CD4-positive, alpha-beta T cell treated with Interleukin-6 for 4 hours (primary cell): ENCODE results near the gene RHOU.

Experiments used
- DNase-seq: peaks from one replicate; pipeline ENCODE4 v3.0.0-alpha.2; 2020; ENCODE audit warnings: mixed read lengths

Gene RHOU

GRCh38 chr1:228739826-228740225 lies 4.5 kb downstream of the RHOU start:
- no peak for DNase-seq

DNA sequence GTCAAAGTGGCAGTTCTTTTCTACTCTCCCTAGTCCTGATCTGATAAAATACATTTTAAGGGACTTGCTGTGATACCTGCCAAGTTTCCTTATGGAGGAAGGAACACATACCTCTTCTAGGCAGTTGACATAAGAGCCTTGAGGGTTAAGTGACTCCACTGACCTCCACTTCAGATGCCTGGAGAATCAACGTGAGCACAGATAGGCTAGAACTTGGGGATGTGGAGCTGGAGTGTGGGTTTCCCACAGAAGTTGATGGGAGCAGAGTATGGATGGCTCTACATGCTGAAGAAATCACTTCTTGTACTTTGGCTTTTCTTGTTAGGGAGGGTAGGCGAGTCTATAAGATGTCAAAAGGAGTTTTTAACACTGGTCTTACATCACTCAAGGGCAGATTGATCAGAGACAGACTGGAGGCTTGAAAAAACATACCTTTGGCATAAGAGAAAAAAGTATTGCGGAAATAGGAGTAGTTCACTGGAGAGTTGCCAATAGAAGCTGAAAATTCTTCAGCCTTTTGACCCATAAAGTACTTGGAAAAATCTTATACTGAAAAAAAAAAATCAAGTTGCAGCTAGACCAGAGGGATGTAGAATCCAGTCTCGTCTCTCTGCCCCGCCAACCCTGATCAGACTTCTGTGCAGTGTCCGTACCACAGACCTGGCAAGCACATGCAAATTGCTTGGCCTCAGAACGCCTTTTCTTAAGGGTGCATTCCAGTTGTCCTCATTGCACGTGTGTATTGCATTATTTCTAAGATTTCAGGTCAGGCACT lies 5.5 kb downstream of the RHOU start:
- no peak for DNase-seq

DNA sequence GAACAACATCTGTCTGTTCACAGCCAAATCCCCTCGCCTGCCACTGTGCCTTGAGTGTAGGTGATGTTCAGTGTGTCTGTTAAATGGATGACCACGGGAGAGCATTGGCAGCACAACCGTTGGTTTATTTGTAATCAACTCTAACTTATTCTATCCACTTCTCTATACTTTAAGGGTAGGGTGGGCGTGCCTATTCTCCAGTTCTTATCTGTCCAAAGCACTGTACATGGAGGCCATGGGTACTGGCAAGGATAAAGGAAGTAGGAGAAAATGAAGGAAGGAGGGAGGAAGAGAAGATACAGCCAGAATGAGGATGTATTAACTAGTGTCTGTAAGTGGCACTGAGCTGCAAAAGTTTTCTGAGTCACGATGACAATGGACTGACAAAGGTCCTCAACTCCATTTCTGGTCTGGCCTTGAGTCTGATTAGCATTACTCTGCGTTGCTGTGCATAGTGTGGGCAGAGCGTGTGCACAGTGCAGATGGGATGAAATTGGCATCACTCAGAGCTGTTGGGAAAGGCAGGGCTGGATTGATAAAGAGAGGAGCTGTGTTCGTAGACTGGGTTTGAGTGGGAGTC lies 7.1 kb downstream of the RHOU start:
- no peak for DNase-seq

DNA sequence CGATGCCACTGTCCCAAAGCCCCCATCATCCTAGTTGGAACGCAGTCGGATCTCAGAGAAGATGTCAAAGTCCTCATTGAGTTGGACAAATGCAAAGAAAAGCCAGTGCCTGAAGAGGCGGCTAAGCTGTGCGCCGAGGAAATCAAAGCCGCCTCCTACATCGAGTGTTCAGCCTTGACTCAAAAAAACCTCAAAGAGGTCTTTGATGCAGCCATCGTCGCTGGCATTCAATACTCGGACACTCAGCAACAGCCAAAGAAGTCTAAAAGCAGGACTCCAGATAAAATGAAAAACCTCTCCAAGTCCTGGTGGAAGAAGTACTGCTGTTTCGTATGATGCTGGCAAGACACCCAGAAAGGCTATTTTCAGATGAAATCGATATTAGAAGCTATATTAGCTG lies 8.1 kb downstream of the RHOU start:
- DNase-seq = no peak

DNA sequence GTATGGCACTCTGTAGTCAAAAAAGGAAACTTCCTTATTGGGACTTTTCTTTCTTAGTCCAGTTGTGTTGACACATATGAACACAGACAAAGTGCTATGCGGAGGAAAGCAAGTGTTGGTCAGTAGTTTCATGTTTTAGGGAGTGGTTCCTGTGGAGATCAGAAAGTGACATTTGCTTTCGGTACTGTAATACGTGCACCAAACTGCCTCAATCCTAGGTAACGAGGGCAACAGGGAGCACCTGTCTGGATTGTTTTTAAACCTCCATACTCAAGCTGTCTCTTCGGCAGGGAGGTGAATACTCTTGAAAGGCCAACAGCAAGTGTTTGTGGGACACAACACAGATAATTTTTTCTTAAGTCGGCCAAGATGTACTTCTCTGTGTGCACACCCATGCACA lies 9.1 kb downstream of the RHOU start:
- no peak for DNase-seq

DNA sequence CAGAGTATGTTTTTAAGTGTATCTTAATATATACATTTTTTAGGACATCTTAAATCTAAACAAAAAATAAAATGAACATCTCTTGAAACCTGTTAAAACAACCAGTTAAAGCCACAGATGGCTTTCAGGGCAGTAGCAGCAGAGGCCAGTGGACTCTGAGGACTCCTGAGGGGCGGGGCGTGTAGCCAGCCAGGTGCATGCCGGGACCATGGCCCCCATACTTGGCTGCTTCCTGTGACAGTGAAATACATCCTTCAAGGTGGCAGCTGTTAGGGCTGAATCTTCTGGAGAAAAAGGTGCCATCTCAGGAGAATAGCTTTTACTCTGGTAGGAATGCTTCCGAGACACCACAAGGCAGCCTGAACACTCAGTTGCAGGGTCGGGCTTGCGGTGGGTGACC lies 9.6 kb downstream of the RHOU start:
- no peak for DNase-seq

DNA sequence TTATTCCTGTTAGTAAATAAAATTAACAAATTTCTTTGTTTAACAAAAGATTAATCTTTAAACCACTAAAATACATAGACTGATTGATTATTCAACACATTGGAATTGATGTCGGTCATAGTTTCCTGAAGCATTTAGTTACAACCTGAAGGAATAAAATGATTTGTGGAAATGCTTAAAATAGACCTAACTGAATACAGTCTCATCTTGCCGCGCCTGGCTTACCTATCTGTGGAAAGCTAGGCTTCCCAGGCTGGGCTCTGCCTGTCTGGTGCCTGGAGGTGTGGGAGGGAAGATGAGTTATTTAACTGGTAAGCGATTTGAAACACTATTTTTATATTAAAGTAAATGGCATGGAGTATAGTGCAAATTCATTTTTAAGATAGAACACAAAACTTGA lies 10.2 kb downstream of the RHOU start:
- DNase-seq = no peak

- no peak for DNase-seq
These were observed 12.1 kb downstream of the RHOU start for GRCh38 chr1:228747301-228747935.

DNA sequence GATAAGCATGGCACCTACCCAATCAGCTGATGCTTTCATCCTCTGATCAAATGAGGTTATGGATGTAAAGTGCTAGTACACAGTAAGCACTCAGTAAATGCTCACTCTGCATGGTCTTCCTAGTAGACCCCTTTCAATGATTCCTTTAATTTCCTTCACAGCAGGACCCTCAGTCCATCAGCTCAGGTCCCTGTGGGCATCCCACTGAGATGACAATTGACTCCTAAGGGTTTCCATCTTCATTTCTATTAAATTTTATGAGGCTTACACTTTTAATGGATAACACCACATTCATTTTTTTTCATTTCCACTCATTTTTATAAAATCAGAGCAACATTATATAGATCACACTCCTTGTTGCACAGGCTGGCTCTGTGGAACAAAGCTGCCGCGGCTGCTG lies 12.8 kb downstream of the RHOU start:
- DNase-seq = no peak

- DNase-seq = no peak
These were observed 13.2 kb downstream of the RHOU start for GRCh38 chr1:228748431-228748830.

- no peak for DNase-seq
These were observed 14.5 kb downstream of the RHOU start for GRCh38 chr1:228749765-228750164.

- no peak for DNase-seq
These were observed 15.6 kb downstream of the RHOU start for GRCh38 chr1:228750915-228751314.

DNA sequence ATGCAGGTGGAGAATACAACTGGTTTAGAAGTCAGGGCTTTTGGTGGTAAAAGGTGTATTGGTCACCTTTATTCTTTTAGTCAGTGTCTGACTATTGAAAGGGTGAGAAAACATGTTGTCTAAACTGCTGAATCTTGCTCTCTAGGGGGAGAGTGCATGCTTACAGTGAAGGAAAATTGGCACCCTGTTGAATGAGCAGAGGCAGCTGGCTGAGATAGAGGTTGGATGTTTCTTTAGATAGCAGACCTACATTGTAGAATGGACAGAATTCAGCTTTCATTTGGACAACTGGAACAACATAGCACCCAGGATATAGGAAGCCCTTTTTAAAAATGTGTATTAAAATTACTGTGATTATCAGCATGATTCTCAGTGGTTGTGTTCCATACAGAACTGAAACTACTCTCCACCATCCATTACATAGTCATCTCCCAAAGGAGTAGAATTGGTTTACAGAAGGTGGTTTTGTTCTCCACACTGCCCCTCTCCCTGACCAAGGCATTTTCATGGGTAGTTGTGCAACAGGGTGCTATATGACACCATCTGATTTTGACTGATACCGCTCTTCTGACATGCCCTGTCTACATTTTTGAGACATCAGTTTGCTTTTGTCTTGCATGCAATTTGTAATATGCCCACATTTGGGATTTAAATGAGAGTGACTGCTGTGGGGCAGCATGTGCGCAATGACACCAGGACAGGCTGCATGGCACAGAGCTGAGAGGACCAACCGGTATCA lies 16.2 kb downstream of the RHOU start:
- DNase-seq = no peak

DNA sequence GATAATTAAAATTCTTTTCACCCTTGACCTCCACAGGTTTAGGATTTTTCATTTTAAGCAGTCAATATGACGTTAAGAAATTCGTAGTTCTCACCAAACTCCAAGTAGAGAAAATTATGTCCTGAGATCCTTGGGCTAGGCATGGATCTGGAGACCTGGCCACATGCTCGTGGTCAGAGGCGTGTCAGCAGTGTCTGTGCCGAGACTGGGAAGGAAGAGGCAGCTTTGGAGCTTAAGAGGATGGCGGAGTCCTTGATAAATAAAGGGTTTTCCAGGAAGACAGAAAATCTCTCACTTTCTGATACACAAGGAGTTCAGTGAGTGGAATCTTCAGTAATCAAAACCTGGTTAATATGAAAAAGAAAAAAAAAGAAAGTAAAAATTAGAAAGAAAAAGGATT lies 17.0 kb downstream of the RHOU start:
- DNase-seq = no peak

- no peak for DNase-seq
These were observed 17.5 kb downstream of the RHOU start for GRCh38 chr1:228752675-228753265.

- DNase-seq = no peak
These were observed 18.0 kb downstream of the RHOU start for GRCh38 chr1:228753287-228753686.

- DNase-seq = no peak
These were observed 18.6 kb downstream of the RHOU start for GRCh38 chr1:228753786-228754360.

GRCh38 chr1:228754646-228755268 lies 19.5 kb downstream of the RHOU start:
- no peak for DNase-seq

DNA sequence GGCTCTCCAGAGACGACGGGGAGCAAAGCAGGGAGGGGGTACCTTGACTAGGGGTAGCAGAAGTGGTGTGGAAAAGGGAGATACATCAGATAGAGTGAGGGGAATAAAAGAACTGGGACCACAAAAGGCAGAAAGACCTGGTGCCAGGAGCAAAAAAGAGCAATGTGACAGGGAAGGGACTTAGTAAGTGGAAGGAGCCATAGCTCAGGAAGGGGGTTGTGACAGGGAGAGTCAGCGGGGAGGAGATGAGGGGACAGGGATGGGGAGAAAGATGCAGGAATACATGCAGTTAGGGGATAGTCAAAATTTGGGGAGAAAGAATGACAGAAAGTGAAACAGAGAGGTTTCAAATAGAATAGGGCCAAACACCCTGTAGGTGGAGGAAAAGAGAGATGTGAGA lies 20.5 kb downstream of the RHOU start:
- DNase-seq = no peak

GRCh38 chr1:228756457-228756856 lies 21.2 kb downstream of the RHOU start:
- no peak for DNase-seq

- DNase-seq = no peak
These were observed 23.2 kb downstream of the RHOU start for GRCh38 chr1:228758447-228758846.

- DNase-seq = no peak
These were observed 25.7 kb downstream of the RHOU start for GRCh38 chr1:228760979-228761378.
